Activated T-cell treated with anti-CD3 and anti-CD28 coated beads for 24 hours (primary cell): ENCODE data around the gene TMEM185B.
"Not testable (repeated sequence)": the region's sequence is repeated elsewhere in the genome, so short reads cannot be mapped to it uniquely, and the experiment has no call there.

Experiments
- DNase-seq: peaks from one replicate; pipeline ENCODE4 v3.0.0-alpha.2; 2020; ENCODE audit warnings: low read depth

Gene TMEM185B

DNA sequence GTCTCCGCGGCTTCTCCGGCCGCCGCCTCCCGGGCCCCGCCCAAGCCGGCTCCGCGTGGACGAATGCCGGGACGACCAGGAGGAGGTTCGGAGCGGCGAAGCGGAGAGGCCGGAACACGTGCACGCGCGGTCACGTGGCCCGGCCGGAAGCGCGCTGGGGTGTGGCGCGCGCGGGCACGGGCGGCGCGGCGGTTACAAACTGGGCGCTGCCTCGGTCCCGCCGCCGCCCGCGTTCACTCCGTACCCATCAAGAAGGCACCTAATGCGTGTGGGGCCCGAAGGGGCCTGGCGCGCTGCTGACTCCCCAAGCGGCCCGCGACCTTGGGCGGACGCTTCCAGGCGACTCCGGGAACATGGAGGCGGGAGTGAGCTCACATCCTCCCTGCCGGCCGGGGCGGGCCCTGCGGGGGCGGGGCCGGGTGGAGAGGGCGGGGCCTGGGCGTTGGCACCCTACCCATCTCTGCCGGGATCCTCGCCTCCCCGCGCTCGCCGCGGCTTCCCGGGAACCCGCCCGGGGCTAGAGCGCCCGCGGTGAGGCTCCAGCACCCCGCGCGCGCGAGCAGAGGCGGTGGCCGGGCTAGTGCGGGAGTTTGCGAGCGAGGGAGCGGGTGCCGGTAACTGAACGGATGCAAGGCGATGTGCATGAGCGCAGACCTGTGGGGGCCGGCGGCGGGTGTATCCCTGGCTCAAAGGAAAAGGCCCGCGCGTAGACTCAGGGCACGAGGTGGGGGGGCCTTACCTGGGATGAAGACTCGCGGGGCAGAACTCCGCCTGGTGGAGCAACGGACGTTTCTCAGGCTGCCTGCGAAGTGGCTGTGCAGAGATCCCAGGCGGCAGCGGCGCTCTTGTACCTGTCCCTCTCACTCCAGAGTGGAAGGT, at the start of gene TMEM185B:
TSS of gene TMEM185B (minus strand) at position 367 of the 879 bp plus-strand sequence. CDS start 424 bp downstream, outside the sequence.
- peak; percentile 87 for DNase-seq

DNA sequence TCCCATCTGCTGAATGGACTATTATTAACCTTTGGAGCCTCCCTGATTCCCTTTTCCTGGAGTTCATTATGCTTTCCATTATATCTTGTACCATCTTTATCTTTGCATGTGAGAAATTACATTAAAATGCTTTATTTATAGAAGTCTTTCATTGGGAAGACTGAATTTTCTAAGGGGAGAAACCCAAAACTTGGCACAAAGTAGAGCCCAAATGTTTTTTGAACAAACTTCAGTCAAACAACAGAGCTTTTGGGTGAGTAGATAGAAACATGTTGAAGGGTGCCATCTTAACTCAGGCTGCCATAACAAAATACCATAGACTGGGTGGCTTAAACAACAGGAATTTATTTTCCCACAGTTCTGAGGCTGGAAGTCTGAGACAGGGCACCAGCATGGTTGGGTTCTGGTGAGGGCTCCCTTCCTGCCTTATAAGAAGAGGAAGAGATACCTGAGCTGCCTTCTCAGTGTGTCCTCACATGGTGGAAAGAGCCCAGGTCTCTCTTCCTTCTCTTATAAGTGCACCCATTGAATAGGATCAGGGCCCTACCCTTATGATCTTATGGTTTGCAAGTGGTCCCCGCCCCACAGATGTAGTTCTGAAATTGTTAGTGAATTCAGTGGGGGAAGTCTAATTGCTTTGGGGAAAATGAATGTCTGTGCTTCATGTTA, 48.6 kb upstream of the TMEM185B start:
- DNase-seq, result no peak

DNA sequence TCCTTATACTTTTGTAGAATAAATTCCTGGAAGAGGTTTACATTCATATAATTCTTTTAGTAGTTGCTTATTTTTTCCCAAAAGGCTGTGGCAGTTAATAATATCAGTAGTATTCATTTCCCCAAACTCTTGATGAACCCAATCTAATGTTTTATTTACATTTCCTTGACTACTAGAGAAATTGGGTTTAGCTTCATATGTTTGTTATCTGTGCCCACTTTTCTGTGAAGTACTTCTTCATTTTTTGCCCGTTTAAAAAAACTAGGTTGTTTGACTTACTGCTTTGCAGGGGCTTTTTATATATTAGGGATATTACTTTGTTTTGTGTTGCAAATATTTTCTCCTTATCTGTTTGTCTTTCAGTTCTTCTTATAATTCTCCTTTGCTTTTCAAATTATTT, 46.6 kb upstream of the TMEM185B start:
- DNase-seq, result no peak

DNA sequence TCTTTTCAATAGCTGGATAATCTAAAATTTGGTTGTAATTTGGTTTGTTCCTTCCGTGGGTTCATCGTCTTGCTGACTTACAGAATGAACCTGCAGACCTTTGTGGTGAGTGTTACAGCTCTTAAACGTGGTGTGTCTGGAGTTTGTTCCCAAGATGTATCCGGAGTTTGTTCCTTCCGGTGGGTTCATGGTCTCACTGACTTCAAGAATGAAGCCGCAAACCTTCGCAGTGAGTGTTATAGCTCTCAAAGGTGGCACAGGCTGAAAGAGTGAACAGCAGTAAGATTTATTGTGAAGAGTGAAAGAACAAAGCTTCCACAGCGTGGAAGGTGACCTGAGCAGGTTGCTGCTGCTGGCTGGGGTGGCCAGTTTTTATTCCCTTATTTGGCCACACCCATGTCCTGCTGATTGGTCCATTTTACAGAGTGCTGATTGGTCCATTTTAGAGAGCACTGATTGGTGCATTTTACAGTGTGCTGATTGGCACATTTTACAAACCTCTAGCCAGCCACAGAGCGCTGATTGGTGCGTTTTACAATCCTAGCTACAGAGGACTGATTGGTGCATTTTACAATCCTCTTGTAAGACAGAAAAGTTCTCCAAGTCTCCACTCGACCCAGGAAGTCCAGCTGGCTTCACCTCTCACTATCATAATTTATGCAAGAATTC, 46.0 kb upstream of the TMEM185B start:
- DNase-seq, result no peak

DNA sequence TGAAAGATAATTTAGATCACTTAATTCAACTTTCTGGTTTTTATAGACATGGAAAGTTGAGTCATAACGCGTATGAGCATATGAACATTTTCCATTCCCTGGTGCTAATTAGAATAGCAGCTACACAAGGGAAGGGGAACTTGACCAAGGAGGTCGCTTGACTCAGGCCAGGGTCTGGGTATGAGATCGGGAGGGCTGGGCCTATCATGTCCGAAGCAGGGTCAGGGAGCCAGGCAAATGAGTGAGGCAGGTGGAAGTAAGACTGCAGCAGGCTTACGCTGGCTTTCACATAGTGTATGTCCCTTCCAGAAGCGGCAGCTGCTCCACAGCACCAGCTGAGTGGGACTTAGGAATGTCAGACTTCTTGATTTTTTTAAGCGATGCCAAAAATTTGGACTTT, 44.1 kb upstream of the TMEM185B start:
- DNase-seq, result no peak

DNA sequence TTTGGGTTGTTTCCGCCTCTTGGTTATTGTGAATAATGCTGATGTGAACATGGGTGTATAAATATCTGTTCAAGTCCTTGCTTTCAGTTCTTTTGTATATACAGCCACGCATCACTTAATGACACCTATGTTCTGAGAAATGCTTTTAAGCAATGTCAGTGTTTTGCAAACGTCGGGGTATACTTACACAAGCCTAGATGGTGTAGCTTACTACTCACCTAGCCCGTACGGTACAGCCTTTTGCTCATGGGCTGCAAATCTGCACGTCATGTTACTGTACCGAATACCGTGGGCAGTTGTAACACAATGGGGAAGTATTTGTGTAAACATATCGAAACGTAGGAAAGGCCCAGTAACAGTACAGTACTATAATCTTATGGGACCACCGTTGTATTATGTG, 41.8 kb upstream of the TMEM185B start:
- no peak for DNase-seq

DNA sequence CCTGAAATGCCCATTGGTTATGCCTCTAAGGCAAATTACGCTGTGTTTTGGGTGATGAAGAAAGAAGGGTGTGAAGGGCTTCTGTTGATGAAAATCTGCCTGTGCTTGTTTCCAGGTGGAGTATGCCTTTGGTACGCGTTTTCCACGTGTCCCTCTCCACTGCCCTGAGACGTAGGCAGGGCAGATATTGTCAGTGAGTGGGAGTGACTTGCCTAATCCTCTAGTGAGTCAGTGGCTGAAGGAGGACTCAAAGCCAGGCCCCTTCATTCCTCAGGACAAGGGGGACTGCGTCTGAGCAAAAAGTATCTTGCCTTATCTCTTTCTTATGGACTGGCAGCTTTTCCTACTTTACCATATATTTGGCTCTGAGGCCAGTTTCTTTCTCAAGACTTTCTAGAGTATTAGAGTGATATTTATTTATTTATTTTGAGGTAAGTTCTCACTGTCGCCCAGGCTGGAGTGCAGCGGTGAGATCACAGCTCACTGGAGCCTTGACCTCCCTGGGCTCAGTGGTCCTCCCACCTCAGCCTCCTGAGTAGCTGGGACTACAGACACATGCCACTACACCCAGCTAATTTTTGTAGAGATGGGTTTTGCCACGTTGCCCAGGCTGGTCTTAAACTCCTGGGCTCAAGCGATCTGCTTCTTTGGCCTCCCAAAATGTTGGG, 39.7 kb upstream of the TMEM185B start:
- no peak for DNase-seq

DNA sequence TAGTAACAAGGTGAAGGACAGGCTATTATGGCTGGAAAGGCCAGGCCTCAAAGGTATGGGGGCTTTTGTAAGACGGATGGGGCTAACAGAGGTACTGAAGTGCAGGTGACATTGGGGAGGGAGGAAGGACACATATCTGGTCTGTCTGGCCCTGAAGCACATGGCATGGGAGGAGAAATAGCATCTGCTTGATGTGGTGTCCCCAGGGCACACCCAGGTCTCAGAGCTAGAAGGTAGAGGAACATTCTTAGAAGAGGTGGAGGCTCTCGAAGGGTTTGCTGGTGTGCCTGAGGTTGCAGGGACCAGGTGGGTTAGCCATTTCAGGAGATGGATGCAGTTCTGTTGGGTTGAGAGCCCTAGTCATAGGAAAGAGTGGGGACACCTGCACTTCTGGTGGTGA, 39.0 kb upstream of the TMEM185B start:
- no peak for DNase-seq

DNA sequence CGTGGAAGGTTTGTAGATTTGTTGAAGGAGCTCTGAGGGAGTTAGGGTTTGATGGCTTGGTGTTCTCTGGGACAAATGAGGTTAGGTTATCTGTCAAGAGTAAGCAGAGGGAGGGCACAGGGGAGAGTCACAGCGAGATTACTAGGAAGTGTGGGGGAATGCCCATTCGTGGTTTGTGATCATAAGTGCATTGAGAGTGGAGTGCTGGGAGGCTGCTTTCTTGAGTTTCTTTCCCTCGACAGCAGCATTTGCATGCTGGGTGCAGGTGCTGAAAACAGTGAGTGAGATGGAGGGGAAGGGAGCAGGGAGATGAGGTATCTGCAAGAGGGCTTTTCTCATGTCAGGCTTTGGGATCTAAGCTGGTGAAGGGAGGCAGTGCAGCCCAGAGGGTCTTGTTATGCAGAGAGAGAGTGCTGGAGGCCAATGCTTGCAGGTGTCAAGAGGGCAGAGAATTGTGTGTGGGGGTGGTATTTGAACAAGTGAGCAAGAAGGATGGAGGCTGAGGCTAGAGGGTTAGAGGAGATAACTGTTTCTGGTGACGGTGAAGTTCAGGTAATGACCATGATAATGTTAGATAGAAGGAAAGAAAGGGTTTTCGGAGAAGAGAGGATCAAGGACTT, 38.3 kb upstream of the TMEM185B start:
- DNase-seq, result peak; percentile 57

DNA sequence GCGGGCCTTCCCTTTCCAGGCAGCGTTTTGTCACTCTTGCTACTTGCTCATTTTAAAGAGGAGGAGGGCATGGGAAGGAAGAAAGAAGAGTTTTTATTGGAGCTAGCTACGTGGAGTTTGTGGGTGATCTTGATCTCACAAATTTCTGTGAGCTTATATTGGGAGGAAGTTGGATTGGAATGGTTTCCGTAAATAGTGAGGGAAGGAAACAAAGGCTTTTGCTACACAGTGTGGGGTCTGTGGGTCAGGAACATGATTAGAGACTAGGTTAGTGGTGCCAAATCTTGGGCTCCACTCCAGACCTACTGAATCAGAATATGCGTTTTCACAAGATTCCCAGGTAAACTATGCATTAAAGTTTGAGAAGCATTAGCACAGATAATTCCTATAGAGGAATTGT, 37.5 kb upstream of the TMEM185B start:
- no peak for DNase-seq

DNA sequence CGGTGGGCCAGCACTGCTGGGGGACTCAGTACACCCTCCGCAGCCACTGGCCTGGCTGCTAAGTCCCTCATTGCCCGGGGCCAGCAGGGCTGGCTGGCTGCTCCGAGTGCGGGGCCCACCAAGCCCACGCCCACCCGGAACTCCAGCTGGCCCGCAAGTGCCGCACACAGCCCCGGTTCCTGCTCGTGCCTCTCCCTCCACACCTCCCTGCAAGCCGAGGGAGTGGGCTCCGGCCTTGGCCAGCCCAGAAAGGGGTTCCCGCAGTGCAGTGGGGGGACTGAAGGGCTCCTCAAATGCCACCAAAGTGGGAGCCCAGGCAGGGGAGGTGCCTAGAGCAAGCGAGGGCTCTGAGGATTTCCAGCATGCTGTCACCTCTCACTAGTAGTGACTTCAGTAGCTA, 36.7 kb upstream of the TMEM185B start:
- not testable (repeated sequence) for DNase-seq

DNA sequence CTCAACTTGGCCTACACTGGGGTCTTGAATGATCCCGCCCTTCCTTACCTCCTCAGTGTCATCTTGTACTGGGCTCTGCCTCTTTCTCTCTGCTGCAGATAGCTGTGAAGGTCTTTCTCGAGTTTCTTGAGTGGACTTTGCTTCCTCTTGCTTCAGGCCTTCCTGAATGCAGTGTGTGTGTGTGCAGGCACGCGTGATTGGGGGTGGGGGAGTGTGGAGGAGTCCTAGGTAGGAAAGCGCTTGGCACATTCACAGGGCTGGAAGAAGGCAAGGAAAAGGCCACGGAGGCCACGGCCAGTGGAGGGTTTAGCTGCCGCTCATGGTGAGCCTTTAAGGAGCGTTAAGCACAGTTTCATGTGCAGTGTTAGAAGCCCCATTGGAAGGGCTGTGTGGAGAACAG, 35.0 kb upstream of the TMEM185B start:
- DNase-seq, result no peak

DNA sequence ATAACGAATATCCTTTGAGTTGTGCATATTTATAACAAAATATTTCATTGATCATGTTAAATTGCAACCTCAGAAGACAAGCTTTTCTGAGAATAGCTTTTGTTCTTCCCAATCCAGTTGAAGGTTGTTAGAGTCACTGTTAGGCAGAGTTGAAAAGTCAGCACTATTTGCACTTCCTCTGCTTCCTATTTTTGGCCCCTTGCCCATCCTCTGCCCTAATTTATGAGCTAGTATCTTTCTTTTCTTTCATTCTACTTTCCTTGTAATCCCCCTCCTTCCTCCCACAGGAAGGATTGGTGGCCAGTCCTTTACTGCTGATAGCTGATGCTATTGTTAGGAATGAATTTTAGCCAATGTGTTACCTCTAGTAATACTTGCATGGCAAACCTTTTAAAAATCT, 34.3 kb upstream of the TMEM185B start:
- DNase-seq, result no peak

DNA sequence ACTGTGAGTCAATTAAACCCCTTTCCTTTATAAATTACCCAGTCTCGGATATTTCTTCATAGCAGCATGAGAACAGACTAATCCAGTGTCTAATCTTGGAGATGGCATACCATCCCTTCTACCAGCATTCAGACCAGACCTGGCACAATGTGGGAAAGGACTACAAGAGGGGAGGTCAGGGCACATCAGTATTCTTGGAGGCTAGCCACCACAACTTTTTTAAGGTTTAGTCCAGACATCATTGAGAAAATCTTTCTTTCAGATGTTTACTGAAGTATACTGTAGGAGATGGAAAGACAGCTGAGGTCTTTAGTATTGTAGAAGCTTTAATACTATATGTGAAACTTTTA, 33.4 kb upstream of the TMEM185B start:
- no peak for DNase-seq

DNA sequence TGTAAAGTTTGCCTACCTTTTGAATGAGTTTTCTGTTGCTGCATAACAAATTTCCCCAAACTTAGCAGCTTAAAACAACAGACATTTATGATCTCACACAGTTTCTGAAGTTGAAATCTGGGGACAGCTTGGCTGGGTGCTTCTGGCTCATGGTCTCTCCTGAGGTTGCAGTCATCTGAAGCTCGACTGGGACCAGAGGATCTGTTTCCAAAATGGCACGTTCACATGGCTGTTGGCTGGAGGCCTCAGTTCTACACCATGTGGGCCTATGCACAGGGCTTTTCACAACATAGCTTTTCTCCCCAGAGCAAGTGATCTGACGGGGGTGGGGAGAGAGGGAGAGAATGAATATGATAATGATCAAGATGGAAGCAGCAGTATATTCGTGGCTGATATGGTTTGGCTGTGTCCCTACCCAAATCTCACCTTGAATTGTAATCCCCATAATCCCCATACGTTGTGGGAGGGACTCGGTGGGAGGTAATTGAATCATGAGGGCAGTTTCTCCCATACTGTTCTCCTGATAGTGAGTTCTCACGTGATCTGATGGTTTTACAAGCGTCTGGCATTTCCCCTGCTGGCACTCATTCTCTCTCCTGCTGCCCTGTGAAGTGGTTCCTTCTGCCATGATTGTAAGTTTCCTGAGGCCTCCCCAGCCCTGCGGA, 32.9 kb upstream of the TMEM185B start:
- no peak for DNase-seq

DNA sequence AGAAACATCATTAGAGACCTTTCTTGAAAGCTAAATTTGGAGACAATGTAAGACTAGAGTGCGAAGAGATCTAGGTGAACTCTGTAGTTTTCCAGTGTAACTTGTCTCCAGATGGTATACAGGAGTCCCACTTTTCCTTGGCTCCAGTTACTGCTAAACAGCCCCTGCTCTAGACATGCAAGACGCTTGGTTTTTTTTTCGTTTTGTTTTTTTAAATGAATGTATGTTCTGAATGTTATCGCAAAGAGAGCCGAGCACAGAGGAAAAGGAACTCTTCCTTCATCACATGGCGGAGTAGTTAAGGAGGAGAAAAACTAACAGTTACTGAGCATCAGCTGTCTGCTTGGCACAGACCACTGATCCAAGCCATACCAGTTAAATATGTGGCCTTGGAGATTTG, 31.9 kb upstream of the TMEM185B start:
- no peak for DNase-seq

DNA sequence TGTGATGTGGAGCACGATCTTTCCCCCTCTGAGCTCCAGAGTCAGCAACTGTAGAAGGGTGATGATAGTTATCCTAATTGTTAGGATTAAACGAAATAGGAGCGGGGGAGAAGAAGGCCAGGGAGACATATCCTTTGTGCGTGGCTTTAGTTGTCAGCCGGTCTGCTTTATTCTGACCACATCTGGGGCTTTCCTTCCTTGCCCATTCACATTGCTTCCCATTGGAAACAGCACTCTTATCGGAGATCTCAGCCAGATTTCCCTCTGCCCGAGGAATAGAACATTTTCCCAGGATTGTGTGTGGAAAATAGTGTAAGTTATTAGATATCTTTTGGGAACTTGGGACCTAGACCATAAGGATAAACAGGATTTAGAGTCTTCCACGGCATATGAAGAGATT, 31.0 kb upstream of the TMEM185B start:
- DNase-seq, result no peak

DNA sequence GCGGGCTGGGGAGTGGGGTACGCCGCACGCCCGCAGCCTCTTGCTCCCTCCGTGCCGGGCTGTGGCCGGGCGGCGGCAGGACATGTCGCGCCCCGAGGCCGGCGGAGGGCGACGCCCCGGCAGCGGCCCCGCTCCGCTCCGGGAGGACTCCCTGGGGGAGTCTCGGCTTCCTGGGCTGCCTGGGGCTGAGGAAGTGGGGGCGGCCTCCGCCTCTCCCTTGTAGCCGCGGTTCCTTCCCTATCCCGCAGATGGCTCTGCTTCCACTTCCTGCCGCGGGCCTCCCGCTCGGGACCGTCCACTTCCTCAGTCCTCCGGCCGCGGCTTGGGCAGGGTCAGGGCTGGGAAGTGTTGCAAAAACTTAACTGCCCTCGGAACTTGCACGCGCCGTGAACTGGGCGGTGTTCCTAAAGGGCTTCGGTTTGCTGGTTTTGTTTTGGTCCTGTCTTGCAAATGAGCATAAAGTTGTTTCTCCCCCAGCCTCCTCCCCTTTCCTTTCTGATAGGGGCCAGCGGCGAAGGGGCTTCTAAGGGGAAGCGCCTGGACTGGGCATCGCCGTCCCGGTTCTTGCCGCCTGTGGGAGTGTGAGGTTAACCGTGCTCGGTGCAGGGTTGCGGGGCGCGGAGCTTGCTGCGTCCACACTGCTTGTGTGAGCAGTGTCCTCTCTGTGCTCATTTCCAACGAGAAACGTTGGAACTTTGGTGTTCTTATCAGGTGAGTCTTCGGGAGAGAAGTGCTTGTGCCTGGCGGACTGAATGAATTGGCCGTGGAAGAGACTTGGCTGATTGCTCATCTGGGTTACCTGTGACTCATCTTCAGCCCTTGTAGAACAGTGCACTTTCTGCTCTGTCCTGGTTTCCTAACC, 30.1 kb upstream of the TMEM185B start:
- no peak for DNase-seq

DNA sequence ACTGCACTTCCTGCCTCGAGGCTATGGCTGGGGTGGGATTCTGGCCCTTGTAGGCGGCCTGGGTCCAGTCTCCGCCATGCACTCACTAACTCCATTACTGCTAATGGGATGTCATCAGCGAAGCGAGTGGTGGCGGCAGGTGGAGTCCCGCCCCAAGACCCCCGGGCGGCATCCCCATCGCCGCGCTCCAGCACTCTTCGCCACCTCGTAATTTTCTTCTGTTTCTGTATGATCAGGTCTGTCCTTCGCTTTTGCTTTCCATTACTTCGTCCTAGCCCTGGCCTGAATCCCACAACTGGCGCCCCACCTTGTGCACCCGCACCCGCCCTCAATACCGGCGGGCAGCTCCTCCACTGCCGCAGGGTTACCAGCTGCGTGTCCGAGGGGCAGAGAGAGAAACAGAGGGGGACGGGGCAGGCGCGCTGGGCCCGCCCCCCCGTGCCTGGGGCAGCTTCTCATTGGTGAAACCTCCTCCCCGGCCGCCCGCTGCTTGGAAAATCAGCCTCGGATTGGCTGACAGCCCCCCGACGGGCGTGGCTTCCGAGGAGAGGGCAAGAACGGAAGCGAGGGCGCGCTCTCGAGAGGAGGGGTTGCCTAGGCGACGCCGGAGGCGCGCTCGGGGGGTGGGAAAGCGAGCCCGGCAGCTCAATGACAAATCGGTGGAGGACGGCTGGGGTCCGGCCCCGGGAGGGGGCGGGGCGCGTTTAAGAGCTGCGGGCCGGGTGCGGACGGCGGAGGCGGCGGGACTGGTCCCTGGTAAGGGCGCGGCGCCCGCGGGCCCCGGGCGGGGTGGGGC, 29.2 kb upstream of the TMEM185B start, which contains the start of gene RALB:
TSS of gene RALB (plus strand) at position 628 of the 796 bp plus-strand sequence. CDS start 25,813 bp downstream, outside the sequence.
- DNase-seq, result peak; percentile 99

DNA sequence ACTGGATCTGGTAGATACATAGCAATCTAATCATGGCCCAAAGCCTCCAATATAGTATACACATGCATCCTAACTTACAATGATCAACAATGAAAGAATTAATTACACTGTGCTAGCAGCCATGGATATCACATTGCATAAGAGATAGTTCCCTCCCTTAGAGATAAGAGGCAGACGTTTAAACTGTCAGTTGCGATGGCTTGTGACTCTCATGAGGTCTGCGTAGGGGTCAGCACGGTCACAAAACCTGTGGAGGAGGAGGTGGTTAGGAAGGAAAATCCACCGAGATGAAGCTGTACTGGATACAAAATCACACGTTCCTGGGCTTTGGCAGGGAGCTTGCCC, 28.7 kb upstream of the TMEM185B start:
- DNase-seq, result no peak
